Measurements from ENCODE around the gene LAMA4.

Gene LAMA4

DNA sequence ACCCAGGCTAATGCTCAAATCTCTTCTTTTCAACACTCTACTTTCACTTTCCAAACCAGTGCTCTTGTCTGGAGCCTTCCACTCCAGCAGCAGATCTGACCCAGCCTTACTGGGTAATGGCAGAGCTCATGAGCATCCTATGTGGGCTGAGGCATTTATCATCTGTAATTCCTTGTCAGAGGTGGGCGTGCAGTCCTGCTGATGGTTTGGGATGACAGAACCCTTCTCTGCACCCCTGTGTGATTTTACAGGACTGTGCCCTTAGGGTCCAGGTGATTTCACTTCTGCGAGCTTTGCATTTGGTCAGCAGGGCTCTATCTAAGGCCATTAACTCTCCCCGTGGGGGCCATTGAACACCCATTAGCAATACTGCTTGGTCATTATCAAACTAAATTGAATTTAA is 55.4 kb downstream of the LAMA4 start:
- POLR2A ChIA-PET = no interaction called here
- CTCF ChIA-PET = interaction anchor here (1.3 to 3.4 kb wide), 2 partner anchors 10 to 18 kb away, joined by 4 to 10 read pairs; no protein-coding TSS in a partner anchor

GRCh38 chr6:112198582-112198981 is 55.8 kb downstream of the LAMA4 start:
- TF ChIP-seq, protein P1, sequence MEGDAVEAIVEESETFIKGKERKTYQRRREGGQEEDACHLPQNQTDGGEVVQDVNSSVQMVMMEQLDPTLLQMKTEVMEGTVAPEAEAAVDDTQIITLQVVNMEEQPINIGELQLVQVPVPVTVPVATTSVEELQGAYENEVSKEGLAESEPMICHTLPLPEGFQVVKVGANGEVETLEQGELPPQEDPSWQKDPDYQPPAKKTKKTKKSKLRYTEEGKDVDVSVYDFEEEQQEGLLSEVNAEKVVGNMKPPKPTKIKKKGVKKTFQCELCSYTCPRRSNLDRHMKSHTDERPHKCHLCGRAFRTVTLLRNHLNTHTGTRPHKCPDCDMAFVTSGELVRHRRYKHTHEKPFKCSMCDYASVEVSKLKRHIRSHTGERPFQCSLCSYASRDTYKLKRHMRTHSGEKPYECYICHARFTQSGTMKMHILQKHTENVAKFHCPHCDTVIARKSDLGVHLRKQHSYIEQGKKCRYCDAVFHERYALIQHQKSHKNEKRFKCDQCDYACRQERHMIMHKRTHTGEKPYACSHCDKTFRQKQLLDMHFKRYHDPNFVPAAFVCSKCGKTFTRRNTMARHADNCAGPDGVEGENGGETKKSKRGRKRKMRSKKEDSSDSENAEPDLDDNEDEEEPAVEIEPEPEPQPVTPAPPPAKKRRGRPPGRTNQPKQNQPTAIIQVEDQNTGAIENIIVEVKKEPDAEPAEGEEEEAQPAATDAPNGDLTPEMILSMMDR (IDR thresholded peaks at IDR 0.05; ENCODE audit: insufficient read depth, low read length, missing control alignments) = no peak
- ChIA-PET CTCF (interaction anchor here (1.3 kb wide), 1 partner anchor 10 kb away, joined by 4 read pairs; no protein-coding TSS in a partner anchor), POLR2A (no interaction called here)
- no peak for DNase-seq (ENCODE audit: low read depth, low spot score)
- no peak overlapping the region for H3K4me3 ChIP-seq (ENCODE audit: low read depth, low read length)

More for the DNA sequence above, 55.4 kb downstream of the LAMA4 start:
- TF ChIP-seq, protein P1 (IDR thresholded peaks at IDR 0.05; ENCODE audit: insufficient read depth, low read length, missing control alignments) = no peak
- H3K4me3 ChIP-seq (ENCODE audit: low read depth, low read length) = no peak overlapping the region
- DNase-seq (ENCODE audit: low read depth, low spot score) = no peak

GRCh38 chr6:112197636-112198035 is 56.7 kb downstream of the LAMA4 start:
- H3K4me3 ChIP-seq (ENCODE audit: low read depth, low read length) = no peak overlapping the region
- ChIA-PET POLR2A (no interaction called here), CTCF (interaction anchor here (6.3 kb wide), 1 partner anchor 17 kb away, joined by 33 read pairs; no protein-coding TSS in a partner anchor)
- DNase-seq (ENCODE audit: low read depth, low spot score) = no peak
- TF ChIP-seq, protein P1 (IDR thresholded peaks at IDR 0.05; ENCODE audit: insufficient read depth, low read length, missing control alignments) = no peak

DNA sequence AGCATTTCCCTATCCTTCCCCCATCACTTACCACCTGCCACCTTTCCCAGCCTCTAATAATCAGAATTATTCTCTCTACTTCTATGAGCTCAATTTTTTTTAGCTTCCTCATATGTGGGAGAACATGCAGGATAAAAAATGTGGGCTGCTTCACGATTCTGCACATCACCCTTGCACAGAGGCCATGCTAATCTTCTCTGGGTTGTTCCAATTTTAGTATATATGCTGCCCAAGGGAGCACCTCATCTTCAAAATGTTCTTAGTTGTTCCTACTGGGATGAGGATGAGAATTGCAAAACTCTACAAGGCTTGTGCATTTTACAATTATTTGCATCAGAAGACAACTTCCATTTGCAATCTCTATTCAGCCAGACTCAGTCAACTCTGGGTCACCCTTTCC is 58.1 kb downstream of the LAMA4 start:
- ChIA-PET CTCF (interaction anchor here (1.1 to 6.3 kb wide), 2 partner anchors 16 to 17 kb away, joined by 3 to 33 read pairs; no protein-coding TSS in a partner anchor), POLR2A (interaction anchor here (1.5 kb wide), 1 partner anchor 10 kb away, joined by 3 read pairs; no protein-coding TSS in a partner anchor)
- TF ChIP-seq, protein P1 (IDR thresholded peaks at IDR 0.05; ENCODE audit: insufficient read depth, low read length, missing control alignments) = no peak
- DNase-seq (ENCODE audit: low read depth, low spot score) = no peak
- H3K4me3 ChIP-seq (ENCODE audit: low read depth, low read length) = no peak overlapping the region

GRCh38 chr6:112195166-112195565 is 59.2 kb downstream of the LAMA4 start:
- TF ChIP-seq, protein P1 (IDR thresholded peaks at IDR 0.05; ENCODE audit: insufficient read depth, low read length, missing control alignments) = no peak
- POLR2A ChIA-PET = interaction anchor here (1.5 kb wide), 1 partner anchor 9 kb away, joined by 3 read pairs; no protein-coding TSS in a partner anchor
- DNase-seq (ENCODE audit: low read depth, low spot score) = no peak
- CTCF ChIA-PET = interaction anchor here (6.3 kb wide), 1 partner anchor 15 kb away, joined by 33 read pairs; no protein-coding TSS in a partner anchor
- no peak overlapping the region for H3K4me3 ChIP-seq (ENCODE audit: low read depth, low read length)

DNA sequence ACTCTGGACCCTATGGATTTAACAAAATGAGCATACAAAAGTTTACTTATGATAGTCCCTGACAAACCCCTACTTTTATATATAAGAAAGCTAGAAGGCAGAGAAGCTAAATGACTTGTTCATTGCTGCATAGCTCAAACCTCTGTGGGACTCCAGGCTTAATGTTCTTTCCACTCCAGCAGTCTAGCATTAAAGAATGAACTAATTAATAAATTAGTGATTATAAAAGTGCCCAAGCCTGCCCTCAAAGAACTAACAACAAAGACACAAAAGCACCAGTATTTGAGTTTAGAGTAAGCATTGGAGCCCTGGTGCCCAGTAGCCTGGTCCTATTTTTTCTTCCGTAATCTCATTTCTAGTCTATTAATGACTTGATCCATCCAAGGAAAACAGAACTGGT is 59.9 kb downstream of the LAMA4 start:
- DNase-seq (ENCODE audit: low read depth, low spot score) = no peak
- ChIA-PET CTCF (interaction anchor here (6.3 kb wide), 1 partner anchor 14 kb away, joined by 33 read pairs; no protein-coding TSS in a partner anchor), POLR2A (no interaction called here)
- no peak overlapping the region for H3K4me3 ChIP-seq (ENCODE audit: low read depth, low read length)
- TF ChIP-seq, protein P1 (IDR thresholded peaks at IDR 0.05; ENCODE audit: insufficient read depth, low read length, missing control alignments) = no peak

Data from AG04449 (cell line).